Spinal cord (tissue), 10 donors: Measurements from ENCODE around the gene MICAL2. TPM values are rescaled to one million over a fixed set of nuclear protein-coding genes. Genes with fewer than 3 reads are reported as not detected.

Experiments used
- DNase-seq, 6 donors: peaks; one replicate each; pipeline versions ENCODE4 v3.0.0 to v3.0.0-alpha.2; 2013 to 2015; ENCODE audit warnings: low spot score in 6 of 6, low read depth in 4 of 6
- H3K27ac ChIP-seq: one replicate; pipeline ENCODE4 v1.5.1; 2013; ENCODE audit warnings: low read depth, low read length, control low read depth
- H3K27me3 ChIP-seq: one replicate; pipeline ENCODE4 v1.6.1; 2013; ENCODE audit warnings: low read length; ENCODE audit not compliant: control insufficient read depth, insufficient read depth
- H3K36me3 ChIP-seq: one replicate; pipeline ENCODE4 v1.6.1; 2013; ENCODE audit warnings: low read length; ENCODE audit not compliant: control insufficient read depth, insufficient read depth
- H3K4me1 ChIP-seq: one replicate; pipeline ENCODE4 v1.6.1; 2013; ENCODE audit warnings: low read length; ENCODE audit not compliant: control insufficient read depth, insufficient read depth
- H3K4me3 ChIP-seq: one replicate; pipeline ENCODE4 v1.5.1; 2013; ENCODE audit warnings: low read depth, low read length, control low read depth
- H3K9me3 ChIP-seq: one replicate; pipeline ENCODE4 v1.6.1; 2013; ENCODE audit warnings: low read length; ENCODE audit not compliant: control insufficient read depth, insufficient read depth
- WGBS: methylation state at CpG from one replicate; pipeline ENCODE4 v1.1.5; 2013; ENCODE audit warnings: missing lambda C conversion rate; ENCODE audit not compliant: insufficient coverage; 5-methylcytosine and 5-hydroxymethylcytosine counted together
- polyA plus RNA-seq, 2 donors: library from polyadenylated mRNA; unstranded; fragments of 120-200 nt; gene quantifications; one replicate each; pipeline ENCODE4 v1.2.1, GENCODE V29; 2013; ENCODE audit not compliant: insufficient read length in 2 of 2
- total RNA-seq, 2 donors: library from RNA; depleted of rRNA in 1 of 2; stranded (reverse); fragments of 120-200 nt in 1 of 2; fragments of >200 nt in 1 of 2; gene quantifications; one replicate each; pipeline versions ENCODE4 v1.2.3 to v1.2.4, GENCODE V29; 2013 to 2014
- donor health status: healthy.

MICAL2 gene
- total and polyA plus RNA-seq, 4 donors = 15.8 to 57.0 (median 23.2) TPM

GRCh38 chr11:12287374-12288211, 177.2 kb downstream of the MICAL2 start:
- no peaks in the 10 kb centered on the region for H3K27me3 ChIP-seq
- WGBS = 67% methylated on average over 11 of the region's 13 CpGs
- peak in 2 of 6 donors; percentile 62 to 67 for DNase-seq
- no peak overlapping the region for H3K27ac ChIP-seq
- no peaks in the 10 kb centered on the region for H3K36me3 ChIP-seq
- H3K9me3 ChIP-seq = no peaks in the 10 kb centered on the region
- H3K4me1 ChIP-seq = peaks cover 18% of the 10 kb centered on the region
- H3K4me3 ChIP-seq = no peak overlapping the region

DNA sequence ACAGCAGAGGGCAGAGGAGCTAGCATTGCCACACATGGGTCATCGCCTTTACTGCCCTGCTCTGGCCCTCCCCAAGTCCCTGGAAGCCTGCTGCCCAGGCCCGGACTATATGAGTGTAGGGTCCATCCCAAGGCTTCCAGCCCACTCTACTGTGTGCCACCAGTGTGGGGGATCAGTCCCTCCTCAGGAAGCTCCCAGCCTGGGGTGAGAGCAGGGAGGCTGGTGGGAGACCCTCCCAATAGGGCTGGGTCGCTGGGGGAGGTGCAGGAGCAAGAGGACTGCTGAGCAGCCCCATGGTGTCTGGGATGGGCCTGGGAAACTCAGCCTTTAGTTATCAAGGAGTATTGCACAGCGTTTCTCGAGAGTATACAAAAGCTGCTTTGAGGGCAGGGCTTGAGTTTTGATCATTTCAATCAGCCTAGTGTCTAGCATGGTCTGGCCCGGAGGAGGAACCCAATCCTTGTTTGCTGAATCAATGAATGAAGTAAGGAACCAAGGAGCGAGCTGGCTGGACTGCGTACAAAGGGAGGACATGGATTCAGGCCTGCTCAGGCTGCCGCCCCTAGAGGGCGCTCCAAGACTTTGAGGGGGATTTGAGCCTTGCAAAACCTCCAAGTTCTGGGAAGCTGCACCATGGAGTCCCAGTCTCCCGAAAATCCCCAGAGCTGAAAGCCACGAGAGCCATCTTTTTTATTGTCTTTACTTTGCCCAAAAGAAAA, 178.0 kb downstream of the MICAL2 start:
- Histone ChIP-seq H3K27ac (no peak overlapping the region), H3K4me3 (no peak overlapping the region), H3K4me1 (peaks cover 18% of the 10 kb centered on the region), H3K27me3 (no peaks in the 10 kb centered on the region), H3K36me3 (no peaks in the 10 kb centered on the region), H3K9me3 (no peaks in the 10 kb centered on the region)
- WGBS = 32% methylated on average over 10 of the region's 12 CpGs
- DNase-seq = peak; percentile 53 to 93 (median 68)

GRCh38 chr11:12288931-12289666, 178.7 kb downstream of the MICAL2 start:
- DNase-seq = no peak
- 83% methylated on average over 11 of the region's 14 CpGs for WGBS
- H3K27ac ChIP-seq = no peak overlapping the region
- H3K27me3 ChIP-seq = no peaks in the 10 kb centered on the region
- H3K4me3 ChIP-seq = no peak overlapping the region
- peaks cover 18% of the 10 kb centered on the region for H3K4me1 ChIP-seq
- H3K36me3 ChIP-seq = no peaks in the 10 kb centered on the region
- no peaks in the 10 kb centered on the region for H3K9me3 ChIP-seq

DNA sequence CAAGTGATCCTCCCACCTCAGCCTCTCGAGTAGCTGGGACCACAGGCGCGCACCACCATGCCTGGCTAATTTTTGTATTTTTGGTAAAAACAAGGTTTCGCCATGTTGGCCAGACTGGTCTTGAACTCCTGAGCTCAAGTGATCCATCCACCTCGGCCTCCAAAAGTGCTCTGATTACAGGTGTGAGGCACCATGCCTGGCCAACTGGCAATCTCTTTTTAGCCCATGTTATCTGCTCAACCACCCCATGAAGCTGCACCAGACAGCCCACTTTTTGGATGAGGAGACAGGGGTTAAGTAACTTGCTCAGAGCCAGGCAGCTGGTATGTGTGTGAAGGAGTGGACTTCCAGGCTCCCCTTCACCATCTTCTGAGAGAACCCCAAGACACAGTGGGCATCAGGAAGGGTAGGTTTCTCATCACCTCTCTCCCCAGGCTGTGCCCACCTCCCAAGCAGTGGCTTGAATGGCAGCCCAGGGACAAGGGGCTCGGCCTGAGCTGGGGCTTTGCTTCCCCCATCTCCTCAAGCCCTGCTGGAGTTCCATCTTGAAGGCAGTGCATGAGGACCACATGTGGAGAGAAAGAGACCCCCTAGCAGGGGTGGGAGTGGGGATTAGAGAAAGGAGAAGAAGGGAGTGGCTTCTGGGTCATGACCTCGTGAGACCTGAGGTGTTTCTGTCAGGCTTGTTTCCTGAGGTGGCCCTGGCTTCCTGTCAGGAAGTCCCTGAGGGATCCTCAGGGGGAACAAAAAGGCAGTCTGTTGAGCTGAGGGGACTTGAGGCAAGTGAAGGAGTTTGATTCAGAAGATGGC, 179.5 kb downstream of the MICAL2 start:
- no peak overlapping the region for H3K4me3 ChIP-seq
- no peaks in the 10 kb centered on the region for H3K9me3 ChIP-seq
- H3K27me3 ChIP-seq = no peaks in the 10 kb centered on the region
- peaks cover 18% of the 10 kb centered on the region for H3K4me1 ChIP-seq
- no peak overlapping the region for H3K27ac ChIP-seq
- WGBS = 91% methylated on average over 3 of the region's 7 CpGs
- no peaks in the 10 kb centered on the region for H3K36me3 ChIP-seq
- DNase-seq = no peak

GRCh38 chr11:12290477-12290922, 180.1 kb downstream of the MICAL2 start:
- Histone ChIP-seq H3K27ac (no peak overlapping the region), H3K4me3 (no peak overlapping the region), H3K27me3 (no peaks in the 10 kb centered on the region), H3K4me1 (peaks cover 18% of the 10 kb centered on the region), H3K9me3 (no peaks in the 10 kb centered on the region), H3K36me3 (no peaks in the 10 kb centered on the region)
- 81% methylated on average over 13 of the region's 14 CpGs for WGBS
- DNase-seq = no peak

GRCh38 chr11:12291313-12291712, 180.9 kb downstream of the MICAL2 start:
- H3K36me3 ChIP-seq = no peaks in the 10 kb centered on the region
- WGBS = 79% methylated on average over 4 of the region's 4 CpGs
- H3K4me3 ChIP-seq = no peak overlapping the region
- no peaks in the 10 kb centered on the region for H3K27me3 ChIP-seq
- peaks cover 18% of the 10 kb centered on the region for H3K4me1 ChIP-seq
- H3K27ac ChIP-seq = no peak overlapping the region
- DNase-seq = no peak
- H3K9me3 ChIP-seq = no peaks in the 10 kb centered on the region

DNA sequence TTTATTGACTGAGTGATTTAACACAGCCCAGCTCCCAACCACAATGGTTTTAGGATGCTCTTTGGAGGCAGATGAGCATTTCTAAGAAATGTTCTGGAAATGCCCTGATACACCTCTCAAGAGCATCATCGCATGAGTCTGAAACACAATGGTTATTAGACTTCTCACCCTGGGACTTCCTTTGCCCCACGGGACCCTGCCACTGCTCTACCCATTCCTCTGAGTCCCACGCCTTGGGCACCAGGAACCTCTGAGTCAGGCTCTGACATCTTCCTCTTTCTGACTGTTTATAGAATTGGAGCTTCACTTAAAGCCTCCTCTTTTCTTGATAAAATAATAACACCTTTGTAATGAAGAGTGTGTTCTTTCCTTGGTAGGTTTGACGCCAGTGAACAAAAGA, 181.4 kb downstream of the MICAL2 start:
- Histone ChIP-seq H3K4me3 (no peak overlapping the region), H3K4me1 (peaks cover 18% of the 10 kb centered on the region), H3K36me3 (no peaks in the 10 kb centered on the region), H3K9me3 (no peaks in the 10 kb centered on the region), H3K27ac (no peak overlapping the region), H3K27me3 (no peaks in the 10 kb centered on the region)
- DNase-seq = no peak
- 88% methylated on average over 3 of the region's 4 CpGs for WGBS

DNA sequence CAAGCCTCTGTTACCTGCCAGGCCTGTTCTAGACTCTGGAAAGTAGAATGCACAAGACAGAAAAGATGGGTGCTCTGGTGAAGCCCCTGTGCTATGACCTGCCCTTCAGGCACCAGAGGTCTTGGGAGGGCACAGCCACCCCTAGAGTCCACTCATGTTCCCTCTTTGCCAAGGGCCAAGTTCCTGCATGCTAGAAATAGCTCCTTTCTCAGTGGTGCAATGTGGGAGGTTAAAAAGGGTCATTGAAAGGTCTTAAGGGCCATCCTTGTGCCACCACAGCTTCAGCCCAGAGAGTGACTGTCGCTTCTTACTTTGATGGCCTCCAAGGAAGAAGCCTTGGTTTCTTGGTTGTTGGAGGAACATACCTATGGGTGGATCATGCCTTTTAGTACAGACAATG, 182.4 kb downstream of the MICAL2 start:
- Histone ChIP-seq H3K9me3 (no peaks in the 10 kb centered on the region), H3K27ac (no peak overlapping the region), H3K36me3 (no peaks in the 10 kb centered on the region), H3K4me3 (no peak overlapping the region), H3K27me3 (no peaks in the 10 kb centered on the region), H3K4me1 (peaks cover 15% of the 10 kb centered on the region)
- 100% methylated on average over 1 of the region's 1 CpG for WGBS
- no peak for DNase-seq

GRCh38 chr11:12293486-12293885, 183.1 kb downstream of the MICAL2 start:
- H3K27ac ChIP-seq = no peak overlapping the region
- WGBS = 80% methylated on average over 1 of the region's 6 CpGs
- peaks cover 8% of the 10 kb centered on the region for H3K4me1 ChIP-seq
- DNase-seq = no peak
- no peak overlapping the region for H3K4me3 ChIP-seq
- H3K9me3 ChIP-seq = no peaks in the 10 kb centered on the region
- H3K27me3 ChIP-seq = no peaks in the 10 kb centered on the region
- H3K36me3 ChIP-seq = no peaks in the 10 kb centered on the region
